ENCODE measurements around the gene OR9G1.

- TF ChIP-seq CTCF (IDR thresholded peaks at IDR 0.05; ENCODE audit: low read depth, low read length, poor library complexity, severe bottlenecking) (no peak), EZH2phosphoT487 (IDR thresholded peaks at IDR 0.05; ENCODE audit: borderline replicate concordance, low read length) (no peak)
Measured at GRCh38 chr11:56663386-56663785, 35.5 kb upstream of the OR9G1 start, which contains the start of gene OR5AR1.
